HG03342 (cell line): ENCODE results near the gene ZNF157.
"Not testable (repeated sequence)": the region's sequence is repeated elsewhere in the genome, so short reads cannot be mapped to it uniquely, and the experiment has no call there.

ENCODE experiments used
- ATAC-seq: cut with Tn5 transposase; IDR thresholded peaks from one replicate; pipeline ENCODE4 v1.9.1; 2021; ENCODE audit warnings: mild to moderate bottlenecking, moderate library complexity; ENCODE audit not compliant: unreplicated experiment

ZNF157 gene

GRCh38 chrX:47370278-47370677, at the start of gene ZNF157:
Gene ZNF157, plus strand, starts transcription at chrX:47370578. Its CDS starts 91 bp downstream, at chrX:47370669.
- no peak for ATAC-seq

GRCh38 chrX:47321386-47321785, 49.0 kb upstream of the ZNF157 start:
- no peak for ATAC-seq

GRCh38 chrX:47321823-47322371, 48.5 kb upstream of the ZNF157 start:
- no peak for ATAC-seq

GRCh38 chrX:47327902-47328301, 42.5 kb upstream of the ZNF157 start:
- no peak for ATAC-seq

GRCh38 chrX:47332729-47333128, 37.6 kb upstream of the ZNF157 start:
- ATAC-seq: not testable (repeated sequence)

- no peak for ATAC-seq
These were observed 18.7 kb upstream of the ZNF157 start for GRCh38 chrX:47351706-47352105.

- ATAC-seq: no peak
These were observed 11.9 kb upstream of the ZNF157 start for GRCh38 chrX:47358387-47359065.

GRCh38 chrX:47360423-47361179, 9.8 kb upstream of the ZNF157 start:
- ATAC-seq: no peak

GRCh38 chrX:47361538-47362511, 8.6 kb upstream of the ZNF157 start:
- ATAC-seq: peak; percentile 85

GRCh38 chrX:47366041-47366722, 4.2 kb upstream of the ZNF157 start:
- peak; percentile 38 for ATAC-seq

GRCh38 chrX:47373198-47373597, 2.8 kb downstream of the ZNF157 start:
- no peak for ATAC-seq

GRCh38 chrX:47380268-47380667, 9.9 kb downstream of the ZNF157 start:
- no peak for ATAC-seq

GRCh38 chrX:47380837-47381236, 10.5 kb downstream of the ZNF157 start:
- not testable (repeated sequence) for ATAC-seq

- no peak for ATAC-seq
These were observed 14.1 kb downstream of the ZNF157 start for GRCh38 chrX:47384502-47384901.

- no peak for ATAC-seq
These were observed 20.4 kb downstream of the ZNF157 start for GRCh38 chrX:47390780-47391179.

- ATAC-seq: no peak
These were observed 42.8 kb downstream of the ZNF157 start for GRCh38 chrX:47413179-47413594.

- ATAC-seq: no peak
These were observed 49.9 kb downstream of the ZNF157 start for GRCh38 chrX:47420265-47420664.

- ATAC-seq: no peak
These were observed 50.6 kb downstream of the ZNF157 start for GRCh38 chrX:47420962-47421361.

GRCh38 chrX:47422444-47422843, 52.1 kb downstream of the ZNF157 start:
- no peak for ATAC-seq

- no peak for ATAC-seq
These were observed 60.5 kb downstream of the ZNF157 start for GRCh38 chrX:47430925-47431324.
